Activated CD8-positive, alpha-beta T cell treated with anti-CD3 and anti-CD28 coated beads for 36 hours (primary cell): ENCODE measurements around the gene LACC1. TPM values are rescaled to one million over a fixed set of nuclear protein-coding genes. Genes with fewer than 3 reads are reported as not detected.

Experiments
- ATAC-seq: fragments of 200-7000 bp; cut with Tn5 transposase; one replicate; pipeline ENCODE4 v1.10.0; 2021; ENCODE audit warnings: mild to moderate bottlenecking, moderate library complexity
- CTCF ChIA-PET: fragments of 350-600 bp; sonication (Branson Sonifier 250); formaldehyde crosslinking; loops from one replicate; lab custom pipeline; 2021; ENCODE audit warnings: antibody characterized with exemption; lab: Charles Lee
- POLR2A ChIA-PET: fragments of 350-600 bp; sonication (Branson Sonifier 250); formaldehyde crosslinking; loops from one replicate; lab custom pipeline; 2021; ENCODE audit warnings: antibody characterized with exemption; lab: Charles Lee
- DNase-seq: peaks from one replicate; pipeline ENCODE4 v3.0.0-alpha.2; 2020
- H3K27ac Mint-ChIP-seq: one replicate; pipeline ENCODE4 v1.8.0; 2021; ENCODE audit warnings: mild to moderate bottlenecking, mixed read lengths
- H3K27me3 Mint-ChIP-seq: one replicate; pipeline ENCODE4 v1.8.0; 2021; ENCODE audit warnings: mixed read lengths
- H3K36me3 Mint-ChIP-seq: one replicate; pipeline ENCODE4 v1.8.0; 2021; ENCODE audit warnings: low read depth, mixed read lengths
- H3K4me1 Mint-ChIP-seq: one replicate; pipeline ENCODE4 v1.8.0; 2021; ENCODE audit warnings: low read depth, mixed read lengths
- H3K4me3 Mint-ChIP-seq: one replicate; pipeline ENCODE4 v1.8.0; 2021; ENCODE audit warnings: mild to moderate bottlenecking, moderate library complexity, mixed read lengths
- H3K9me3 Mint-ChIP-seq: one replicate; pipeline ENCODE4 v1.8.0; 2021; ENCODE audit warnings: mixed read lengths
- intact Hi-C: fragments of 100-400 bp; cut with micrococcal nuclease; formaldehyde crosslinking; loops from one replicate; pipeline ENCODE4 v1.10.0; 2022
- total RNA-seq, 2 experiments: library from RNA; stranded (reverse); gene quantifications; one replicate each; pipeline ENCODE4 v1.2.3, GENCODE V29; 2021
- TF ChIP-seq, protein P1 (sequence below): fragments of 200-600 bp; IDR thresholded peaks from one replicate; pipeline ENCODE4 v1.8.0; 2022; ENCODE audit warnings: antibody characterized with exemption, mild to moderate bottlenecking

Gene LACC1
- total RNA-seq, 2 experiments from 2014 or later: 1.2 TPM

DNA sequence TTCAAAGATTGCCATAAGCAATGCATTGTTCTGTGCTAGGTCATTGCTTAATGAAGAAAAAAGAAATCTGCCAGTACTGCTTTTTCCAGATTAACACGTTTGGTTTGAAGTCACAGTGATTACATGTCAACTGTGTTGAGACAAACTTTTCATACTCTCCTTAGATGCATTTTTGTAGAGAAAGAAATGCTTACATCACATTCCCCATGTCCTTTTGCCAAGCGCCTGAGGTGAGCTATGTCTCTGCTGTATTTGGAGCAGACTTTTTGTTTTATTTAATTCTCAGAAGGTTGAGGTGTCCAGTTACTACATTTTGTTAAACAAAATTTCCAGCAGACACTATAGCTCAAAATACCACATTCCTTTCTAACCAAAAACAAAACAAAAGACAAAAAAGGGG is 16.2 kb downstream of the LACC1 start:
- Mint-ChIP-seq H3K4me3 (no peak overlapping the region), H3K4me1 (no peaks in the 10 kb centered on the region)

DNA sequence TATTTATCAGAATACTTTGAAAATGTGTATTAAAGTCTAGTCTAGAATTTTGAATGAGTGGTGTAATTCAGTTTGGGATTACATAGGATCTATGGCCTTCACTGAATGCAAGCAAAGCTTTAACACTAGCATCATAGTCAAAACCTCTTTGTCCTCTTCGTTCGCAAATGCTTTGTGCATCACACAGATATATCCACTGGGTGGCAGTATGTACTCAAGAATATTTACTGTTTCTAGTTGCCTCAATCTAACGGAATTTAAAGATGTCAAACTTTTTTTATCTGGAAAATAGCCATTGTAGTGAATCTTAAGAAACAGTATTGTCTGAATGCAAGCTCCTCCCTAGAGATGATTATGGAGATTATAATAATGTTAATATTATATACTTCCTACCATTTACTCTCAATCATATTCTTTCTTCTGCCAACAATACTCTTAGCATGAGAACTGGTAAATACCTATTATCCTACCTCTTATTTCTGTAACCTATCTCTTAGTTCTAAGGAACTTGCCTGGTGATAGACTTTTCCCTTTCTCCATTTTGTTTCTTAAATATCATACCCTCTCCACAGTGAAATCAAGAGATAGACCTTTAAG is 25.8 kb downstream of the LACC1 start:
- ATAC-seq (peak; percentile 53), DNase-seq (peak; percentile 33)
- peaks cover 6% of the 10 kb centered on the region for H3K4me1 Mint-ChIP-seq
- no peak overlapping the region for H3K27ac Mint-ChIP-seq
- CTCF ChIA-PET: interaction anchor here (0.7 to 11.0 kb wide), 26 partner anchors 9 to 966 kb away, joined by 3 to 149 read pairs (median 3); no protein-coding TSS in a partner anchor
- no peak overlapping the region for H3K4me3 Mint-ChIP-seq
- no peaks in the 10 kb centered on the region for H3K36me3 Mint-ChIP-seq
- intact Hi-C loops: loop anchor here (2.0 kb wide), 2 partner anchors 531 to 563 kb away; no protein-coding TSS in a partner anchor
- POLR2A ChIA-PET: no interaction called here
- peaks cover 11% of the 10 kb centered on the region for H3K27me3 Mint-ChIP-seq
- no peaks in the 10 kb centered on the region for H3K9me3 Mint-ChIP-seq
- TF ChIP-seq, protein P1, sequence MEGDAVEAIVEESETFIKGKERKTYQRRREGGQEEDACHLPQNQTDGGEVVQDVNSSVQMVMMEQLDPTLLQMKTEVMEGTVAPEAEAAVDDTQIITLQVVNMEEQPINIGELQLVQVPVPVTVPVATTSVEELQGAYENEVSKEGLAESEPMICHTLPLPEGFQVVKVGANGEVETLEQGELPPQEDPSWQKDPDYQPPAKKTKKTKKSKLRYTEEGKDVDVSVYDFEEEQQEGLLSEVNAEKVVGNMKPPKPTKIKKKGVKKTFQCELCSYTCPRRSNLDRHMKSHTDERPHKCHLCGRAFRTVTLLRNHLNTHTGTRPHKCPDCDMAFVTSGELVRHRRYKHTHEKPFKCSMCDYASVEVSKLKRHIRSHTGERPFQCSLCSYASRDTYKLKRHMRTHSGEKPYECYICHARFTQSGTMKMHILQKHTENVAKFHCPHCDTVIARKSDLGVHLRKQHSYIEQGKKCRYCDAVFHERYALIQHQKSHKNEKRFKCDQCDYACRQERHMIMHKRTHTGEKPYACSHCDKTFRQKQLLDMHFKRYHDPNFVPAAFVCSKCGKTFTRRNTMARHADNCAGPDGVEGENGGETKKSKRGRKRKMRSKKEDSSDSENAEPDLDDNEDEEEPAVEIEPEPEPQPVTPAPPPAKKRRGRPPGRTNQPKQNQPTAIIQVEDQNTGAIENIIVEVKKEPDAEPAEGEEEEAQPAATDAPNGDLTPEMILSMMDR: peak; percentile 65

More for the DNA sequence above, 16.2 kb downstream of the LACC1 start:
- intact Hi-C loops: no loop called here
- H3K27ac Mint-ChIP-seq: no peak overlapping the region
- no peak for DNase-seq
- ATAC-seq: no peak
- no peaks in the 10 kb centered on the region for H3K36me3 Mint-ChIP-seq
- H3K9me3 Mint-ChIP-seq: no peaks in the 10 kb centered on the region
- ChIA-PET CTCF (interaction anchor here (0.9 to 1.4 kb wide), 2 partner anchors 9 to 572 kb away, joined by 3 to 7 read pairs; no protein-coding TSS in a partner anchor), POLR2A (no interaction called here)
- TF ChIP-seq, protein P1: no peak
- peaks cover 7% of the 10 kb centered on the region for H3K27me3 Mint-ChIP-seq

DNA sequence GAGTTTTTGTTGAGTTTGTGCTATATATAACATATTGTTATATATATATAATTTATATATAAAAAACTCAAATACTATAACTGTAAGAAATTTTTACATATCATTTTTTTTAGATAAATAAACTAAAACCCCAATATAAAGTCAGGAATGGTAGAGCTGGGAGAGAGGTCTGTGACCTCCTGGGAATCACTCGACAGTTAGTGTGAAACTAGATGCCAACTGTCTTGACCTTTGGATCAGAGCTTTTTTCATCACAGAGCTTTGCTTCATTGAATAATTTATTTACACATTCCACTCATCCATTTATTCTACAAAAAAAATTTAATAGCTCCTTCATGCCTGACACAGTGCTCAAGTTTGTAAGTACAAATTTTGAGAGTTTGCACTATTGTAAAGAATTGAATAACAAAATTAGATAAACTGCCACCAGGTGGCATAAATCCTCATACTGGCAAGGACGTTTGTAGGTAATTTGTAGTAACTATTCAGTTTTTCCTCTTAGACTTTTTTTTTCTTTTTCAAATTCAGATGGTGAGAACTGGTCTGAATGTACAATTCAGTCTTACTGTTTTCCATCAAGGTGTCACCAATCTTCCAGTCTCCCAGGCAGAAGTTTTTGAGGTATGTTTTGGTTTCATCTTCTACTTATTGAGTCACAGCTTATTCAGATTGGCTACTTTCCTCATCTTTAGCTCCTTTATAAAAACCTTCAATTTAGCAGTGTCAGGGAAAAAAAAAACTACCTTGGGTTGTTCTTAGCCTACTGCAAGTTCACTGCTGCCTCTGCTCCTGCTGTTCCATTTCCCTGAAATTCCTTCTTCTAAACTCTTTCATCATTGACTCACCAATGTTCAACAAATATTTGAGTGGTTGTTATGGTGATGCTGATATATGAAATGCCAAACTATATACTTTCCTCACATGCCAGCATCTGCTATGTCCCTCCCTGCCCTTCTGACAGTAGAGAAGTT is 28.7 kb downstream of the LACC1 start:
- Mint-ChIP-seq H3K4me3 (no peak overlapping the region), H3K4me1 (peaks cover 6% of the 10 kb centered on the region), H3K27ac (no peak overlapping the region), H3K9me3 (no peaks in the 10 kb centered on the region), H3K27me3 (peaks cover 16% of the 10 kb centered on the region), H3K36me3 (no peaks in the 10 kb centered on the region)
- CTCF ChIA-PET: interaction anchor here (0.6 to 11.0 kb wide), 30 partner anchors 8 to 575 kb away, joined by 3 to 149 read pairs (median 4); no protein-coding TSS in a partner anchor
- TF ChIP-seq, protein P1: peak; percentile 82
- intact Hi-C loops: no loop called here
- POLR2A ChIA-PET: no interaction called here
- DNase-seq (peak; percentile 5), ATAC-seq (peak; percentile 55)

DNA sequence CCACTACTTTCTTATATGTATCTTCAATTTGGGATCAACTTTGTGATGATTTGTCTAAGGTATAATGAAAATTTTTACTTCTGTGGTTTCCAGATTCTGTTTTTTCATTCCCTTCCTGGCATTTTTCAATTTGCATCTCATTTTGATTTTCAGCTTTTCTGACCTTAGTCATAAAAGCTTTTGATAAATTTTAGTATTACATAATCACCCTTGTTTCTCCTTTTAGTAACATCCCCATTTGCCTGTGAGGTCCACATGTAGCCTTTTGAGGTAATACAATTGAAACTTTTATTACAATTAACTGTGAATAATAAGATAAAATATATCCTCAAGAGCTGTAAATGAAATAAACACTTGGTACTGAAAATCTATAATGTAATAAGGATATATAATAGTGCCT is 31.2 kb downstream of the LACC1 start:
- POLR2A ChIA-PET: no interaction called here
- no peak overlapping the region for H3K27ac Mint-ChIP-seq
- intact Hi-C loops: no loop called here
- no peaks in the 10 kb centered on the region for H3K36me3 Mint-ChIP-seq
- CTCF ChIA-PET: interaction anchor here (0.6 to 11.0 kb wide), 5 partner anchors 9 to 559 kb away, joined by 3 to 149 read pairs (median 3); no protein-coding TSS in a partner anchor
- TF ChIP-seq, protein P1: no peak
- peaks cover 6% of the 10 kb centered on the region for H3K4me1 Mint-ChIP-seq
- H3K4me3 Mint-ChIP-seq: no peak overlapping the region
- no peaks in the 10 kb centered on the region for H3K9me3 Mint-ChIP-seq
- DNase-seq (no peak), ATAC-seq (no peak)
- H3K27me3 Mint-ChIP-seq: peaks cover 15% of the 10 kb centered on the region
